SKM-1 (cell line): ENCODE measurements around the gene P4HTM.
A peak's percentile ranks its signal among the peaks of the same experiment; 100 is the strongest.

ENCODE experiments used
- DNase-seq: peaks from one replicate; lab custom pipeline; 2025; ENCODE audit not compliant: unreplicated experiment; lab: John Stamatoyannopoulos, UW

Gene P4HTM

GRCh38 chr3:48989796-48990635, at the start of gene P4HTM:
Gene P4HTM (plus strand): TSS chr3:48990241. CDS start chr3:48990257, 16 bp downstream.
- DNase-seq, result peak; percentile 21

GRCh38 chr3:48945432-48945831, 44.6 kb upstream of the P4HTM start:
- no peak for DNase-seq

GRCh38 chr3:48945891-48946549, 44.0 kb upstream of the P4HTM start:
- DNase-seq, result no peak

- DNase-seq, result no peak
Observed at GRCh38 chr3:48949376-48949717, 40.7 kb upstream of the P4HTM start.

GRCh38 chr3:48950051-48950450, 40.0 kb upstream of the P4HTM start:
- DNase-seq, result no peak

- DNase-seq, result no peak
Observed at GRCh38 chr3:48951764-48952163, 38.3 kb upstream of the P4HTM start.

GRCh38 chr3:48952510-48953118, 37.4 kb upstream of the P4HTM start:
- no peak for DNase-seq

GRCh38 chr3:48957006-48957705, 32.9 kb upstream of the P4HTM start:
- DNase-seq, result no peak

GRCh38 chr3:48960841-48961413, 29.1 kb upstream of the P4HTM start:
- no peak for DNase-seq

- no peak for DNase-seq
Observed at GRCh38 chr3:48962340-48962739, 27.7 kb upstream of the P4HTM start.

GRCh38 chr3:48962939-48963338, 27.1 kb upstream of the P4HTM start:
- DNase-seq, result no peak

- no peak for DNase-seq
Observed at GRCh38 chr3:48963591-48963990, 26.4 kb upstream of the P4HTM start.

- no peak for DNase-seq
Observed at GRCh38 chr3:48966367-48966766, 23.7 kb upstream of the P4HTM start.

- no peak for DNase-seq
Observed at GRCh38 chr3:48966876-48967361, 23.1 kb upstream of the P4HTM start.

GRCh38 chr3:48970586-48970985, 19.5 kb upstream of the P4HTM start:
- DNase-seq, result no peak

GRCh38 chr3:48974076-48974864, 15.8 kb upstream of the P4HTM start:
- DNase-seq, result no peak

GRCh38 chr3:48979451-48979850, 10.6 kb upstream of the P4HTM start:
- no peak for DNase-seq

GRCh38 chr3:48980295-48980694, 9.7 kb upstream of the P4HTM start:
- no peak for DNase-seq

- DNase-seq, result no peak
Observed at GRCh38 chr3:48982016-48982415, 8.0 kb upstream of the P4HTM start.

- no peak for DNase-seq
Observed at GRCh38 chr3:48982686-48983085, 7.4 kb upstream of the P4HTM start.
